Caki2 (cell line): ENCODE data around the gene KIFC3. TPM values are rescaled to one million over a fixed set of nuclear protein-coding genes. Genes with fewer than 3 reads are reported as not detected.
"Not testable (repeated sequence)": the region's sequence is repeated elsewhere in the genome, so short reads cannot be mapped to it uniquely, and the experiment has no call there.

Experiments used
- DNase-seq: peaks from one replicate; pipeline ENCODE4 v3.0.0-alpha.2; 2015; ENCODE audit warnings: low read depth
- in situ Hi-C: cut with HindIII; loops from 2 replicates; pipeline ENCODE4 v1.10.0; 2016; ENCODE audit warnings: low sequenced_read_pairs, low pct_unique_long_range_greater_than_20kb, mixed read lengths
- total RNA-seq: library from RNA; depleted of rRNA; stranded (reverse); fragments of >200 nt; shearing (Covaris generic); gene quantifications from 2 replicates; pipeline ENCODE4 v1.2.3, GENCODE V29; 2014; ENCODE audit warnings: low replicate concordance

KIFC3 gene
- total RNA-seq, 1 experiment from 2014 or later: 89.2 TPM

- in situ Hi-C loops: no loop called here
- DNase-seq: no peak
These were observed 24.7 kb upstream of the KIFC3 start for GRCh38 chr16:57826706-57827625.

DNA sequence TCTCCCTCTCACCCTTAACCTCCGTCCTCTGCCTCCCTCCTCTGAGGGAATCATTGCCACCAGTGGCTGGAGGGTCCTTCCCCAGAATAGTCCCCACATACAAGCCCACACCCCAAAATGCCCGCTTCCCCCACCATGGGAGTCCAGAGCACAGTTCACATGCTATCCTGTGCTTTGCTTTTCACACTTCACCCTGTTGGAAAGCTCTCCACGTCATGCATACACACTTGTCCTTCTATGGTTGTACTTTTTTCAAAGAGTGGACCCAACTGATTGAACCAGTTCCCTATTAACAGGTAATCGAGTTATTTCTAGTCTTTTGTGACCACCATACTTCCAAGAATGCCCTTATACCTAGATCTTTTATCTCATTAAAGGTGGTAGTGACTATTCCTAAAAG lies 23.8 kb upstream of the KIFC3 start:
- DNase-seq: no peak
- in situ Hi-C loops: no loop called here

GRCh38 chr16:57825298-57826044 lies 23.2 kb upstream of the KIFC3 start:
- no peak for DNase-seq
- in situ Hi-C loops: no loop called here

- DNase-seq: peak; percentile 44
- in situ Hi-C loops: no loop called here
These were observed 22.6 kb upstream of the KIFC3 start for GRCh38 chr16:57824888-57825287.

DNA sequence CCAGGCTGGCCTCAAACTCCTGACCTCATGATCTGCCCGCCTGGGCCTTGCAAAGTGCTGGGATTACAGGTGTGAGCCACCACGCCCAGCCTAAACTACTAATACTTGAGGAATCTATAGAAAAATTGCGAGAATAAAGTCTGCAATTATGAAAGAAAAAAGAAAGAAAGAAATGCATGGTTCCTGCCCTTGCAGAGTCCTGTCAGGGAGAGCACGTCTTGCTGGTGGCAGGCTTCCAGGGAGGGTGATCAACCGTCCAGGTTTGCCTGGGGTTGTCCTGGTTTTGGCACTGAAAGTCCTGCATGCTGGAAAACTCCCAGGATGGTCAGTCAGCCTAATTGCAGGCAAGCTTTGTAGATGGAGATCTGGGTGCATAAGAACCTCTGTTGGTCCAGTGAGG lies 21.5 kb upstream of the KIFC3 start:
- no peak for DNase-seq
- in situ Hi-C loops: no loop called here

DNA sequence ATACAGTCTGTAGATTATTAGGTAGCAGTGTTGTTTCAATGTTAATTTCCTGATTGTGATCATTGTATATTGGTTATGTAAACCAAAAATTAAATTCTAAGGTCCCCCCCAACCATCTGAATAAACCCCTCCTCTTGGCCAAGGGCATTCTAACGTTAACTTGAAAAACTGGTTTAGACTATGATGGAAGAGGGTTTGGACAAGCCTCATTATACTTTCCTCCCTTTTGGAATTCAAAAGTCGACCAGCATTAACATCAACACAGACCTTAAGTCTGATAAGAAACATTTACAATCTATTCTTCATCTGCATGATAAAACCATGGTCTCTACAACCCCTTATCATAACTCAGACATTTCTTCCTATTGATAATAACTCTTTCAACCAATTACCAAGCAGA lies 20.6 kb upstream of the KIFC3 start:
- in situ Hi-C loops: no loop called here
- no peak for DNase-seq

GRCh38 chr16:57822018-57822553 lies 19.8 kb upstream of the KIFC3 start:
- in situ Hi-C loops: no loop called here
- DNase-seq: no peak

- no peak for DNase-seq
- in situ Hi-C loops: no loop called here
These were observed 19.1 kb upstream of the KIFC3 start for GRCh38 chr16:57821149-57821971.

DNA sequence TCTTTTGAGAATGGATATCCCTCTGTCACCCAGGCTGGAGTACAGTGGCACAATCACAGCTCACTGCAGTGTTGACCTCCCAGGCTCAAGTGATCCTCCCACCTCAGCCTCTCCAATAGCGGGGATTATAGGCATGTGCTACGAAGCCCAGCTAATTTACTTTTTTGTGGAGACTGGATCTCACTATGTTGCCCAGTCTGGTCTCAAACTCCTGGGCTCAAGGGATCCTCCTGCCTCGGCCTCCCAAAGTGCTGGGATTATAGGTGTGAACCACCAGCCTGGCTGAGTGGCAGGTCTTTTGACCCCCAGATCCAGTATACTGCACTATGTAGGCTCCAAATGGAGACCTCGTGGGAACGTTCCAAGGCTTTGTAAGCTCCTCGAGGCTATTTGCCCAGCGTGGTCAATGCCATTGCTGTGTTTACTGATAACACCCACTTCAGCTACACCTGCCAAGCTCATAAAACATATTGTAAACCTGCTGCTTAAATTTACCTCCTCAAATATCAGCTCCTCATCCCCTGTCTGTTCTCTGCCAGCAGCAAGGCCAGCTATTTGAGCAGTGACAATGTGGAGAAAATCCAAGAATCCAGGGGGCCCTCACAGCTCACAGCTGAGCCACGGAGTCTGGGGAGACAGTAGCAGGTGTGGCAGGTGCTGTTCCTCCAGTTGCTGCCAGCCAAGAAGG lies 16.2 kb upstream of the KIFC3 start:
- in situ Hi-C loops: no loop called here
- no peak for DNase-seq

- in situ Hi-C loops: no loop called here
- no peak for DNase-seq
These were observed 15.4 kb upstream of the KIFC3 start for GRCh38 chr16:57817680-57818079.

DNA sequence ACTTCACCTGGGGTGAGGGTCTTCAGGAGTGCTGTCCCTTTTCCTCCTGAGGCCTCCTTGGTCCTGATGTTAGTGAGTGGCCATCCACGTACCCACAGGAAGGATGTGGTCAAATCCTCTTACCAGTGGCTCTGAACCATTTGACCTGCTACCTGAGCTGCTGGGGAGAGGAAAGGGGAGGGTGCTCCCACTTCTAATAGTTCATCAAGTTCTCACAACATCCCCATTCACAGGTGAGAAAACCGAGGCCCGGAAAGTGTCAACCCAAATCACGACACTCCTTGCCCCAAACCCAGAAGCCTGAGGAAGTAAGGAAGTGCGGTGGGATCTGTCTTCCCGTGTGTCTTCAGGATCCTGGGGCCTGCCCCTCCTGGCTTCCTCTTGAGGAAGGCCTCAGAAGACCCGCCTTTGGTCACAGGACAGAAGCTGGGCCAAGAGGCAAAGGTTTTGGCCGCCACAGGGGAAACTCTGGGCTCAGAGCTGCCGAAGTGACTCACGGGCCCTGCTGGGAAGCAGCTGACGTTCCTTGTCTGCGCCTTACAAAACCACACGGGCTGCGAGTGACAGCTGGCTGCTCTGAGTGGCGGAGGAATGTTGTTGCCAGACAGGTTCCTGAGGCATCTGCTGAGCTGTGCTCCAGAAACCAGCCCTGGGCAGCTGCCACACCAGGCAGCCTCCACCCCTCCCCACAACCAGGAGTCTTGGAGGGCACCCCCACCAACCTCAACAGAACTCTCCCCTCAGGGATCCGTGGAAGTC lies 13.9 kb upstream of the KIFC3 start:
- DNase-seq: peak; percentile 38

DNA sequence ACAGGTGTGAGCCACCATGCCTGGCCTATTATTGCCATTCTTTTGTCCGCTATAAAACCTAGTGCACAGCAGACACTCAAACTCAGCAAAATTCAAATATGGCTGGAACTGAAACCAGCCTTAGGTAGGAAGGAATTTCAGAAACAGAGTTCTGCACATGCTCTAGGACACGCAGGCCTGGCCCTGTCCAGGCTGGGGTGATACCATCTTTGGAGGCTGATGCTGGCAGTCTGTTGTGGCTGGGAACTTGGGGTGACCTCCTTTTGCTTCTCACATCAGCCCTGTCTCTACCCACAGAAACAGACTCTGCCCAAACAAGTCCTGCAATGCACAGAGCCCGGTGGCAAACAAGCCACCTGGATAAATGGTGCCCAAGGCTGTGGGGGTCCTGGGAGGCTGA lies 12.6 kb upstream of the KIFC3 start:
- in situ Hi-C loops: no loop called here
- no peak for DNase-seq

More for the DNA sequence above, 13.9 kb upstream of the KIFC3 start:
- in situ Hi-C loops: no loop called here

GRCh38 chr16:57813466-57813865 lies 11.2 kb upstream of the KIFC3 start:
- in situ Hi-C loops: no loop called here
- DNase-seq: no peak

- DNase-seq, in situ Hi-C loops: not testable (repeated sequence)
These were observed 9.0 kb upstream of the KIFC3 start for GRCh38 chr16:57811340-57811739.

GRCh38 chr16:57810197-57811031 lies 8.1 kb upstream of the KIFC3 start:
- in situ Hi-C loops: no loop called here
- DNase-seq: peak; percentile 94
